Activated gamma-delta T cell (primary cell): ENCODE measurements around the gene DPP10.

Experiments used
- DNase-seq: peaks from one replicate; lab custom pipeline; 2025; lab: John Stamatoyannopoulos, UW

The DPP10 gene

GRCh38 chr2:114810092-114810491, 367.7 kb downstream of the DPP10 start:
- DNase-seq = no peak

GRCh38 chr2:114812261-114812660, 369.8 kb downstream of the DPP10 start:
- no peak for DNase-seq

GRCh38 chr2:114814355-114814754, 371.9 kb downstream of the DPP10 start:
- no peak for DNase-seq

- no peak for DNase-seq
Measured at GRCh38 chr2:114821055-114821454, 378.6 kb downstream of the DPP10 start.

- DNase-seq = no peak
Measured at GRCh38 chr2:114843963-114844362, 401.5 kb downstream of the DPP10 start.

DNA sequence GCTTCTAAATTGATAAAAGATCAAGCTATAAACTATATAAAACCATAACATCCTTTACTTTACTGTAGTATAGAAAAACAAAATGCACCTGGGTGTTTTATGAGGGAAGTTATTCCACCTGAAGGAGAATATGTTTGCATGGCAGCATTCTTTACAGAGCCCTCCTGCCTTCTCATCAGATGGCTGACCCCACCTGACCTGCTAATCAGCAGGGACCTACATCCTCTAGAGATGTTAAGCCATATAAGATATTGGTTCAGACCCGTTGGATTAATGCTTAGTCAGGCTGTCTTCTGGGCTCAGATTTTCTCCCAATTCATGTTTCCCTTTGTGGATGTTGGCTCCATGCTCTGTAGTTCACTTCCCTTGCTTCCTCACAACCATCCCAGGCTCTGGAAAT, 414.8 kb downstream of the DPP10 start:
- DNase-seq = no peak

DNA sequence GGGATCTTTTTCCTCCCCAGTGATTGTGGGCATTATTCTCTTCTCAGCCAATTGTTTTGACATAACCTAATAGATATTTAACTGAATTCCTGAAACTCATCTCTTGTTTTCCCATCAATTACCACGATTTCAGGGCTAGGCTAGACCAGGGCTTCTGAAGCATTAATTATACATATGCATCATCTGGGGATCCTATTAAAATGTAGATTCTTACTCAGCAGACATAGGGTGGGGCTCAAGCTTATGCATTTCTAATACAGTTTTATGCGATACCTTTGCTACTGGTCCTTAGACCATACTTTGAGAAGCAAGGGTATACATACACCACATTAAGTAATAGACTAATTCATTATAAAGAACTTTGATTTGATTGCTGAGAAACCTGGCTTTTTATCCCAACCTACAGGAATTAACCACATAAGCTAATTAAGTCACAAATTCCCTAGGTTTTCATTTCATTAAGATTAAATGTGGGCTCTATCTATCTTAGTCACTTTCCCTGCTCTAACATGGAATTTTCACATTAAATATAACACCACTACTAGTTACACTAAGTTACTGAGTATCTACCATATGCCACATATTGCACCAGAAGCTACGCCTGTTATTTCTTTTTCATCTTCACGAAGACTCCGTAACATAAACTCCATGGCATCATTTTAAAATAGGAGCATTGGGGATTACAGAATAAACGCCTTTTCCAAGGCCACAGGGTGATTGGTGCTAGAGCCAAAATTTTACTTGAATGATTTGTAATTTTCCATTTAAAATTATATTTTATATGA, 417.5 kb downstream of the DPP10 start:
- no peak for DNase-seq

GRCh38 chr2:114862243-114862642, 419.8 kb downstream of the DPP10 start:
- DNase-seq = no peak

GRCh38 chr2:114864901-114865300, 422.5 kb downstream of the DPP10 start:
- DNase-seq = no peak

DNA sequence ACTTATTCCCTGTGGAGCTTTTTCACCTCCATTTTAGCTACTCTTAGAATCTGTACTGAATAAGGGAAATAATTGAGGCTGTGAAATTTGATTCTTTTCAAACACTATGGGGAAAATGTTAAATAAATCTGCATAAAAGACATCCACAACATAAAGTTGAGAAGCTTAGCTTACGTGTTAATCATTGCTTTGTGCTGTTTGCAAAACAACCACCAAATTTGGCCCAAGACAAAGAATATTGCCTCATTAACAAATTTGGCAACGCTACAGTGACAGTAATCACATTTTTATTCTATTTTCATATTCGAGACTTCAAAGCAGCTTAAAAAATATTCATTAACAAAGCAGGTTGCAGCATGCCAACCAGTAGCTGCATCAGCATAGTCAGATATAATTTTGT, 437.6 kb downstream of the DPP10 start:
- DNase-seq = no peak

- DNase-seq = no peak
Measured at GRCh38 chr2:114919985-114920384, 477.5 kb downstream of the DPP10 start.

- no peak for DNase-seq
Measured at GRCh38 chr2:114922076-114922475, 479.6 kb downstream of the DPP10 start.

DNA sequence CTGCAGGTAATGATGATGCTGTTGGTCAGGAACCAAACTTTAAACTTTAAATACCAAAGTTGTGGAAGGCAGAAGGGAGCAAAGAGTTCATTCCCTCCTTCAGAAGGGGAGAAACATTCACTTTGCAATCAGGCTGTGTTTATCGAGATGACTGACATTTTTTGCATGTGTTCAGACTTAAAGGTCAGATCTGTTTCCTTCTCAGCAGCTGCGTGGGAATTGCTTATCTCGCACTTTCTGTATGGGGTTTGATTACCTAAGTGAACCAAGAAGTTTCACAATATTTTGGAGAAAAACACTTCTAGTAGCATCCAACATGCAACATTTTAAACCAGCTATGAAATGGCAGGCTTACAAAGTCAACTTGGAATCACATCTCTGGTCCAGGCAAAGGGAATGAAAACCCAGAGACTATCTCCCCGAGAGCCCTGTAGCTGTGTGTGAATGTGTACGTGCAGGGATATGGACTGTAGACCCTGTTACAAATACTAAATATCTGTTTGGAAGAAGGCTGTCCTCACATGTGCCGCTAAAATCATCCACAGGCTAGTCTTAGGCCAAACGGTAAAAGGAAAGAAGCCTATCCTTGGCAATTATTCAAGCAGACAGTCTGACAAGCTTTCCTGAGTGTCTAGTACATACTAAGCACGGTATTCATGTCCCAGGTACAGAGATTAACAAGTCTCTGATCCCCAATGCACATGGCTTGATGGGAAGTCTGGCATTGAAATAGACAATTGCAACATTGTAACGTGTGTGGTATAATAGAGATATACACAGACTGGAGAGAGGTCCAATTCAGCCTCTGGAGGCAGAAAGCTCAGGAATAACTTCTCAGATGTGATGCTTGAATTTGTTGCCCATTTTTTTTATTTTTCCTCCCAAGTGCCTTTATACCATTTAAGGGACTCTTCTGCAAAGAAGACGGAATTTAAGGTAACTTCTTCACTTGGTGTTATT, 483.1 kb downstream of the DPP10 start:
- DNase-seq = no peak

DNA sequence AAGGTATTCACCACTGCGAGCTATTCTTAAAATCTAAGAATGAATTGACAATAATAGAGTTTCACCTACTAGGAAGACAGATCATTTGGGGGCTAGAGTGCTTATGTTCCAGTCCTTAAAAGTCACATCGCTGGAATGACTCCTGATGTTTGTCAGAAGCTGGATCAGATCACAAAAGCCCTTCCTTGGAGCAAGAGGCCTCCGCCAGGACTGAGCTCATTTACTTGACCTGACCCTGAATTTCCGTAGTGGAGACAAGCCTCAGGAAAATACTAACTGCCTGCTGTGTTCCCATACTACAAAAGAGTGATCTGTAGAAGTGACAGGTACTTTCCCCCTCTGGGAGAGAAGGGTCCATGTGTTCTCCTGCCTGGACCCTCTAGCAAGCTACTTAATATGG, 483.9 kb downstream of the DPP10 start:
- DNase-seq = no peak

- no peak for DNase-seq
Measured at GRCh38 chr2:114929225-114929624, 486.8 kb downstream of the DPP10 start.

- no peak for DNase-seq
Measured at GRCh38 chr2:114933671-114934241, 491.3 kb downstream of the DPP10 start.

- no peak for DNase-seq
Measured at GRCh38 chr2:114935031-114935430, 492.6 kb downstream of the DPP10 start.

DNA sequence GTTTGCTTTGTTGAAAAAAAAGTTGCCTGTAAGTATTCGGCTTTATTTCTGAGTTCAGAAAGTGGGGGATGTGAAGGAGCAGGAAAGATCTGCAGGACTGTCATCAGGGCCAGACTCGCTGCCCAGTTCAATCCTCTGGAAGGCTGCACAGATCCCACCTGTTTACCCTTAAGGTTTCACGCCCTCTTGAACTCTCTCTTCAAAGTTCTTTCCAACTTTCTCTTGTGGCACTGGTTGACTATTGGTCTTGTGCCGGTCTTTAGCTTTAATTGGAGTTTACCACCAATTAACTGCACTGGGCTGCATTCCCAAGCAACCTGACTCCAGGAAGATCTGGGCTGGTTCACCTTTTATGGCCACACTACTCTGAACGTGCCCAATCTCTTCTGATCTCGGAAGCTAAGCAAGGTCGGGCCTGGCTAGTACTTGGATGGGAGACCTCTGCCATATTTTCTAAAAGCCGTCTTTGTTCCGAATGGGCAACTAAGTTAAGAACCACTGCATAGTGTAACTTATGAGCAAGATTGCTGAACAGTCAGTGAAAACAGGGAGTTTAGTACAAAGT, 495.0 kb downstream of the DPP10 start:
- DNase-seq = no peak

DNA sequence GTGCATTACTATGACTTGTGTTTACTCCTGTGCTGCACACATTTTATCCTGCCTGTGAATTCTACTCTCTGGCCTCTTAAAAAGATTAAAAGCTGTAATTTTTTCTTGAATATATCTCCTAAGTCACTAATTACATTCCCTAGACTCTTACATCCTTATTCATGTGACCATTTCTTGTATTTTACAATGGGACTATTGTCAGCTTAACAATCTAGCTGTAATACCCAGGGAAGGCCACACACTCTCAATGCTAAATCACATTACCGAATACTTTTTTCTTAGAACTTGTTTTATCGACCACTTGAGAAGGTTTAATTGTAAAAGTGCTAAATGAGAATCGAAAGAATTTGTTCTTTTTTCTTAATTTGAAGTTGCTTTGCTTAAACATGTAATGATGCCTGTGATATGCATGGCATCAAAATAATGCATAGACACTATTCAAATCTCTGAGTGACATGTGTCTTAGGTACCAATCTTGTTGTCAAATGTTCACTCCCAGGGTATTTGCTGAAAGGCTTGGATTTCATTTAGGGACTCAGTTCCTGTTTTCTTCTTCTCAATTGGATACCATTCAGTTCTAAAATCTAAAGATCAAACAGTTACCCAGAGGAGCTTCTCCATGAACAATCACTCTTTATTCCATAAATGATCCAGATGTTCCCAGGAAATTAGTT, 498.5 kb downstream of the DPP10 start:
- DNase-seq = no peak

DNA sequence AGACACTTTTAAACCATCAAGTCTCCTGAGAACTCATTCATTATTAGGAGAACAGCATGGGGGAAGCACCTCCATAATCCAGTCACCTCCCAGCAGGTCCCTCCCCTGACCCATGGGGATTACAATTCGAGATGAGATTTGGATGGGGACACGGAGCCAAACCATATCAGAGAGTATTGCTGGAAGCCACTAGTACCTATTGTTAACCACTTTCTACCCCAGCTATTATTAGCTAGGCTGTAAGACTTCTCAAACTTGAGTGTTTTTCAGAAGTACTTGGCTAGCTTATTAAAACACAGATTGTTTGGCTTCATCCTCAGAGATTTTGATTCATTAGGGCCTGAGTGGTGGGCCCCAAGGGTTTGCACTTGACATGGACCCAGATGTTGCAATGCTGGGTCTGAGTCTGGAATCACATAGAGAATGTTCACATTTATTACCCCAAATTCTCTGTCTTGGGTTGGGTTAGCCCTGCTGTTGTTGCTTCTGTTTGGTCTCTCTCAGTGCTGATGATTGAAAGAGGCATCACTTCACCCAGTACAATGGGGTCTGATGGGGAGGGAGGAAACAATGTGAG, 506.9 kb downstream of the DPP10 start:
- no peak for DNase-seq

DNA sequence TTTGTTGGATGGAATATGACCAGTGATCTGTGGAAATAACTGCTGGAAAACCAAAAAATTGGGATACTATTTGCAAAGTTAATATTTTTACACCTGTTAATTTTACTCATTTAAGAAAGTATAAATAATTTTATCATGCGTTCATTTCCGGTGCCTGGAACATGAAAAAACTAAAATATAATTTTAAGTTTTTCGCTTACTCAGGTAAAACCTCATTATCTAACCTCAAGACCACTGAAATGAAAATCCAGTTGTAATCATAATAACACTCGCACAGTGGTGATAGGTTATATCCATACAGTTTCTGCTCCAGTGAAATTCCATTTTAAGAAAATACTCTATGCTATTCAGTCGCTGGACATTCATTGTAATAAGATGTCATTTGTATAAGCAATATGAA, 517.9 kb downstream of the DPP10 start:
- no peak for DNase-seq
